Duodenal mucosa (tissue), 2 donors: ENCODE measurements around the gene CD2BP2.
"Not testable (repeated sequence)": the region's sequence is repeated elsewhere in the genome, so short reads cannot be mapped to it uniquely, and the experiment has no call there.

ENCODE experiments used
- H3K27ac ChIP-seq: one replicate; pipeline ENCODE4 v1.7.0; 2013; ENCODE audit warnings: low read depth, low read length
- H3K27me3 ChIP-seq, 2 donors: one replicate each; pipeline ENCODE4 v1.7.0; 2013; ENCODE audit warnings: low read length in 2 of 2, control low read depth in 1 of 2; ENCODE audit not compliant: insufficient read depth in 2 of 2, control insufficient read depth in 1 of 2
- H3K36me3 ChIP-seq, 2 donors: one replicate each; pipeline ENCODE4 v1.7.0; 2013; ENCODE audit warnings: low read length in 2 of 2, control low read depth in 1 of 2; ENCODE audit not compliant: insufficient read depth in 2 of 2, control insufficient read depth in 1 of 2
- H3K4me1 ChIP-seq, 2 donors: one replicate each; pipeline ENCODE4 v1.7.0; 2013; ENCODE audit warnings: low read length in 2 of 2, control low read depth in 1 of 2; ENCODE audit not compliant: insufficient read depth in 2 of 2, control insufficient read depth in 1 of 2
- H3K4me3 ChIP-seq, 2 donors: one replicate each; pipeline ENCODE4 v1.7.0; 2013; ENCODE audit warnings: low read length in 2 of 2, low read depth in 1 of 2
- H3K9ac ChIP-seq, 2 donors: one replicate each; pipeline ENCODE4 v1.7.0; 2013; ENCODE audit warnings: low read length in 2 of 2, low read depth in 1 of 2
- H3K9me3 ChIP-seq, 2 donors: one replicate each; pipeline ENCODE4 v1.7.0; 2013; ENCODE audit warnings: low read length in 2 of 2, control low read depth in 1 of 2; ENCODE audit not compliant: control insufficient read depth in 1 of 2

CD2BP2 gene

DNA sequence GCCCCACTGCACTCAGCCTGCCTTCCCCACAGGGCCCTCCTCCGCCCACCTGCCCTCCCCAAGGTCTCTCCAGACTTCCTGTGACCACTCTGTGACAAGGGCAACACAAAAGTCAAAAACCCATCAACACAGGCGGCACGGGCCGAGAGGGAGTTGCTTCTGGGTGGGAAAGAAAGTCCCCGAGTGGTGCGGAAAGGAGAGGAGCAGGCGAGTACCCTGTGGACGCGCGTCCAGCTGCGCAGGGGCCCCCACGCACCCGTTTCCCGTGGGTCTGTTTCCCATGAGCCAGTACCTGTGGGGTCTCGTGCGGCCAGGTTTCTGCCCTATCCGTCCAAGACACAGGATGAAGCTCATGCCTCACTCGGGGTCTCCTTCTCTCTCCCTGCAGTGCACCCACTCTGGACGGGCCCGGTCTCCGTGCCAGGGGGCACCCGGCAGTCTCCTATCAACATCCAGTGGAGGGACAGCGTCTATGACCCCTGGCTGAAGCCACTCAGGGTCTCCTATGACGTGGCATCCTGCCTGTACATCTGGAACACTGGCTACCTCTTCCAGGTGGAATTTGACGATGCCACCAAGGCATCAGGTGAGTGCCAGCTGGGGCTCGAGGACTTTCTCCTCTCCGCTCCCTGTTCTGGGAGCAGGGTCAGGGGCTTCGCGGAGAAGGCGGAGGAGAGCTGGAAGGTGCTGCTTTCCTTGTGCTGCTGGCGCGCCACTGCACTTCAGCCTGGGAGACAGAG is 12.2 kb downstream of the CD2BP2 start:
- no peak overlapping the region for H3K27ac ChIP-seq
- no peaks in the 10 kb centered on the region for H3K9me3 ChIP-seq
- H3K27me3 ChIP-seq: no peaks in the 10 kb centered on the region
- no peaks in the 10 kb centered on the region for H3K4me1 ChIP-seq
- no peak overlapping the region for H3K4me3 ChIP-seq
- no peaks in the 10 kb centered on the region for H3K36me3 ChIP-seq
- H3K9ac ChIP-seq: no peak overlapping the region

DNA sequence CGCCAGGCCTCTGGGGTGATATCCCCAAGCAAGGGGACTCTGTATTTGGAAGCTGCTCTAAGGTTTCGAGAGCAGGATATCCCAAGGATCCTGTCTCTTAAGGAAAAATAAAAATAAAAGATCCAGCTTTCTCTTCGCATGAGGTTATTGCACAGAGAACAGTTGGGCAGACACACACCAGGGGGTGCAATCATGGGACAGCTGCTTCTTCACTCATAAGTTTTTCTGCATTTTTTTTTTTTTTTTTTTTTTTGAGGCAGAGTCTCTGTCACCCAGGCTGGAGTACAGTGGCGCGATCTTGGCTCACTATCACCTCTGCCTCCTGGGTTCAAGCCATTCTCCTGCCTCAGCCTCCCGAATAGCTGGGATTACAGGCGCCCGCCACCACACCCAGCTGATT is 13.1 kb downstream of the CD2BP2 start:
- H3K36me3 ChIP-seq: not testable (repeated sequence)

GRCh38 chr16:30340621-30341020 is 14.5 kb downstream of the CD2BP2 start:
- Histone ChIP-seq H3K27ac (no peak overlapping the region), H3K36me3 (no peaks in the 10 kb centered on the region), H3K4me1 (peaks cover 6% of the 10 kb centered on the region in 2 donors), H3K9ac (no peak overlapping the region), H3K4me3 (no peak overlapping the region), H3K27me3 (no peaks in the 10 kb centered on the region), H3K9me3 (no peaks in the 10 kb centered on the region)

More for the DNA sequence above, 13.1 kb downstream of the CD2BP2 start:
- not testable (repeated sequence) for H3K4me1 ChIP-seq, H3K9me3 ChIP-seq, H3K27me3 ChIP-seq, H3K9ac ChIP-seq, H3K27ac ChIP-seq, H3K4me3 ChIP-seq

GRCh38 chr16:30338715-30339114 is 16.4 kb downstream of the CD2BP2 start:
- H3K9ac ChIP-seq, H3K4me1 ChIP-seq, H3K4me3 ChIP-seq, H3K27ac ChIP-seq, H3K27me3 ChIP-seq, H3K36me3 ChIP-seq, H3K9me3 ChIP-seq: not testable (repeated sequence)

DNA sequence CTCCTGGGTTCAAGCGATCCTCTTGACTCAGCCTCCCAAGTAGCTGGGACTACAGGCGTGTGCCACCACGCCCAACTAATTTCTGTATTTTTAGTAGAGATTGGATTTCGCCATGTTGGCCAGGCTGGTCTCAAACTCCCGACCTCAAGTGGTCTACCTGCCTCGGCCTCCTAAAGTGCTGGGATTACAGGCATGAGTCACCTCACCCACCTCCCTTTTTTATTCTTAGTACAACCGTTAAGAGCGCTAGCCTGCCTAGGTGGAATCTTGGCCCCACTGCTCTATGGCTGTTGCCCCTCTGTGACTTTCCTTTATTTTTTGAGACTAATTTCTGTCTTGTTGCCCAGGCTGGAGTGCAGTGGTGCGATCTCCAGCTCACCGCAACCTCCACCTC is 17.1 kb downstream of the CD2BP2 start:
- H3K27me3 ChIP-seq, H3K4me3 ChIP-seq, H3K27ac ChIP-seq, H3K9me3 ChIP-seq, H3K4me1 ChIP-seq, H3K36me3 ChIP-seq, H3K9ac ChIP-seq: not testable (repeated sequence)

DNA sequence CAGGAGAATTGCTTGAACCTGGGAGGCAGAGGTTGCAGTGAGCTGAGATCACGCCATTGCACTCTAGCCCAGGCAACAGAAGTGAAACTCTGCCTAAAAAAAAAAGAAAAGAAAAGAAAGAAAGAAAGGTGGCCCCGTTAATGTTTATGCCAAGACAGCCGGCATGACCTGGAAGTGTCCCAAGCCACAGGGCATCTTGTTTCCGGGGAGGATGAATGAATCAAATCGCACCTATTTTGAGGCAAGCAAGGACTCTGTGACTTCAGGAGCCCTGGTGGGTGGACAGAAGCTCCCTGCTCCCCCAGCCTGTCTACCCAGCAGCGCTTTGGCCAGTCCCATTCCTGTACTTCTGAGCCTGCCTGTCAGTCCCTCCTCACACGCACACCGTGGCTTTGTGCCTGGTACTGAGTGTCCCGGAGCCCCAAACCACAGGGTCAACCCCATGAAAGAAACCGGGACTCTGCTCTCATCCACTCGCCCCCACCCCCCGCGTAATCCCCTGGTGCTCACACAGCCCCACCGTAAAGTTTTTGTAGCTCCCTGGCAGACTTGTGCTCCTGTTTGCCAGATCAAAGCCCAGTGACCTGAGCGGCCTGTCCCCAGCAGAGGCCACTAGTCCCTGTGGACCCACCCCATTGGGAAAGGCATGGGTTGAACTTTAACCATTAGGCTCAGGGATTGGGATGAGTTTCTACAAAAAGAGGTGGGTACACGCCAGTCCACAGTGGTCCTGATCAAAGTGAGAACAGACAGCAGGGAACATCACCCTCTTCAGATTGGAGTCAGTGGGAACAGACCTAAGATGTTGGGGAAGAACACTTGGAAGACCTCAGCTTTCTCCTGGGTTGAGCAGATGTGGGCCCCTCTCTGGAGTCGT is 19.3 kb downstream of the CD2BP2 start:
- H3K4me3 ChIP-seq: peak overlapping the region; percentile 72 to 73
- no peaks in the 10 kb centered on the region for H3K27me3 ChIP-seq
- H3K4me1 ChIP-seq: peaks cover 7 to 8% of the 10 kb centered on the region in 2 donors
- H3K27ac ChIP-seq: peak overlapping the region; percentile 95
- no peaks in the 10 kb centered on the region for H3K9me3 ChIP-seq
- no peaks in the 10 kb centered on the region for H3K36me3 ChIP-seq
- peak overlapping the region in 1 of 2 donors; percentile 60 for H3K9ac ChIP-seq

DNA sequence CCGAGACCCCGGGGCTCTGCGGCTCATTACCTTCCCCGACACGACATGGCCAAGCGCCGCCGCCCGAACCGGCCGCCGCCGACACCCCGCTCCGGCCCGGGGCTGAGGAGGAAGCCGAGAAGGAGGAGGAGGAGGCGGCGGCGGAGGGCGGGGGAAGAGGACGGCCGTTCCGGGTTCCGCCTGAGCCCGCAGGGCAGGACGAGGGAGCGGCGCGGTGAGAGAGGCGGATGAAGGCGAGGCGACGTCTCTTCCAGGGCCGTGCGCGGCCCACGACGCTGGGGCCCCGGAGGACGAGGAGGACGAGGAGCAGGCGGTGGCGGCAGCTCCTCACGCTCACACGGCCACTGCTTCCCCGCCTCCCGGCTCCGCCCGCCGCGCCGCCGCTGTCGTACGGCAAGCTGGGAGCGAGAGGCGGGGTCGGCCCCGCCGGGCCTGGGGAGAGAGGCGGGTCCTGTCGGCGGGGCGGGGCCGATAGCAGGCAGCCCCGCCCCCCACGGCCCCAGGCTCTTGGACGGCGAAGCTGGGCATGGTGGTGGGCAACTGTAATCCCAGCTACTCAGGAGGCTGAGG is 20.0 kb downstream of the CD2BP2 start:
- Histone ChIP-seq H3K9ac (peak overlapping the region in 1 of 2 donors; percentile 66), H3K4me3 (peak overlapping the region; percentile 73 to 74), H3K27ac (peak overlapping the region; percentile 95)
- not testable (repeated sequence) for H3K9me3 ChIP-seq, H3K36me3 ChIP-seq, H3K4me1 ChIP-seq, H3K27me3 ChIP-seq

DNA sequence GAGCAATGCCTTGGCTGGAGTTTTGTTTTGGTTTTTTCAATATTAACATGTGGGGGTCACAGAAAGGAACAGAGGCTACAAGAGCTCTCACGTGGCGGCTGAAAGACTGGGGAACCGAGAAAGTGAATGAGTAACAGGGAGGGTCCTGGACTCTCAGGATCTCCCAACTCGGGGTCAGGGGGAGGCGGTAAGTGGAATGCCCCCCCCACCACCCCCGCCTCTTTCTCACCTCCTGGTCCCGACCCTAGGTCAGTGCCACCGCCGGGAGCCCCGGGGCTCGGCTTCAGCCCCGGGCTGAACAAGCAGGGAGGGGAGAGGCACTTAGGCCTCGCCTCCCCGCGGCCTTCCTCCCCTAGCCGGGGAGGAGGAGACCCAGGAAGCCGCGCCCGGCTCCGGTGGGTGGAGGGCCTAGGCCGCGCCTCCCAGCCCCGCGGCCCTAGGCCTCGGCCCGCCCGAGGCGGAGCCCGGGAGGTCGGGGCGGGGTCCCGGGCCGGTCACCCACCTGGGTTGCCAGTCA is 20.6 kb downstream of the CD2BP2 start:
- not testable (repeated sequence) for H3K27ac ChIP-seq, H3K27me3 ChIP-seq, H3K4me1 ChIP-seq, H3K36me3 ChIP-seq, H3K9me3 ChIP-seq
- Histone ChIP-seq H3K4me3 (peak overlapping the region; percentile 55 to 61), H3K9ac (peak overlapping the region in 1 of 2 donors; percentile 33)

DNA sequence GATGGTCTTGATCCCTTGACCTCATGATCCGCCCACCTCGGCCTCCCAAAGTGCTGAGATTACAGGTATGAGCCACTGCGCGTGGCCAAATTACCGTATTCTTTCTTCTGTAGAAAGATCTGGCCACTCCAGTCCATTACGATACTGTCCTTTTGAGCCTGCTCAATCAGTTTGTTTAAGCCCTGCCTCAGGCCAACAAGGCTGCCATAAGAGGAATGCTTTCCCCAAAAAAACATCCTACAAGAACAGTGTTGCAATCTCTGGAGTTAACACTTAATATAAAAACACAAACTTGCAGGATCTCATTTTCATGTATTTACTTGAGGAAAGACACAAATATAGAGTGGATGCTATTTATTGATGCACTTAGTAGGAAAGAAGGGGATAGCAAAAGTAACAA is 30.9 kb downstream of the CD2BP2 start:
- not testable (repeated sequence) for H3K9ac ChIP-seq, H3K36me3 ChIP-seq, H3K4me3 ChIP-seq, H3K9me3 ChIP-seq, H3K27me3 ChIP-seq, H3K4me1 ChIP-seq, H3K27ac ChIP-seq

DNA sequence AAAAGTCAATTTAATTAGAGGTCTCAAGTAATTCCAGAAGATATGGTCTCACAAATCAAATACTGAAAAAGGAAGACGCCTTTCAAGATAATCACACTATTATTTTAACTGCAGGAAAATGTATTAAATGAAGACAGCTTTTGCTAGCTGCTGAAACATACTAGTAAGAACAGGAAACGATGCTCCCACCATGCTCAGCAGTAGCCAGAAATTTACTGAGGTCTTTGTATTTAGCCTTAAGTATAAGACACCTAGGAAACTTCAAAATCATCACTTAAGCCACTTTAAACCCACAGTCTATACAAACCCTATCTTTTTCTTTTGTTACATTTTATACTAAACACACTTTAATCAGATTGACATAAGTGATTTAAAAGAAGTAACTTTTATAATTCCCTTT is 36.5 kb downstream of the CD2BP2 start:
- not testable (repeated sequence) for H3K4me3 ChIP-seq, H3K9ac ChIP-seq, H3K27me3 ChIP-seq, H3K36me3 ChIP-seq, H3K4me1 ChIP-seq, H3K9me3 ChIP-seq, H3K27ac ChIP-seq
